K562 (cell line): Measurements from ENCODE around the gene CGGBP1. TPM values are rescaled to one million over a fixed set of nuclear protein-coding genes. Genes with fewer than 3 reads are reported as not detected.

Experiments
- ATAC-seq: fragments of 200-7000 bp; cut with Tn5 transposase; 3 replicates; pipeline ENCODE4 v1.9.1; 2020; ENCODE audit warnings: moderate library complexity
- BruUV-seq: library from RNA; stranded (reverse); fragments of 400-500 nt; replicated peaks from 2 replicates; lab custom pipeline; 2021; lab: Mats Ljungman, UMichigan
- CTCF ChIA-PET: fragments of 300-600 bp; formaldehyde crosslinking; extraction: SDS; loops from one replicate; lab custom pipeline; 2021; ENCODE audit warnings: low intra/inter-chr PET ratio; lab: Yijun Ruan, JAX
- POLR2A ChIA-PET: fragments of 300-600, 350-650 bp; sonication (Branson Sonifier 250); formaldehyde crosslinking; extraction: SDS; loops from one replicate; lab custom pipeline; 2021; ENCODE audit warnings: antibody characterized with exemption, inconsistent platforms; lab: Yijun Ruan, JAX
- DNase-seq, 4 experiments: peaks; one replicate each; pipeline versions ENCODE4 v3.0.0 to v3.0.0-alpha.2; 2011 to 2018; ENCODE audit warnings: low spot score in 3 of 4, mixed read lengths in 3 of 4; ENCODE audit errors: extremely low read depth in 1 of 4
- FAIRE-seq: peaks from 2 replicates; lab custom pipeline; 2011; peaks lifted over from hg19 to GRCh38; lab: Jason Lieb, UNC
- H2AFZ ChIP-seq: 2 replicates; pipeline ENCODE4 v1.6.0; 2011; ENCODE audit warnings: low read depth, low read length, control low read depth, inconsistent platforms
- H3K27ac ChIP-seq: fragments of 200-600 bp; 3 replicates; pipeline ENCODE4 v1.8.0; 2011; ENCODE audit warnings: low read depth, mild to moderate bottlenecking, control low read depth, inconsistent platforms, low read length, moderate library complexity, mixed read lengths; ENCODE audit errors: extremely low read depth
- H3K27me3 ChIP-seq, 2 experiments: fragments of 300-600 bp in 1 of 2; 2 replicates in 1 of 2; 3 replicates in 1 of 2; pipeline versions ENCODE4 v1.6.0 to v1.8.0; 2011; ENCODE audit warnings: inconsistent platforms in 2 of 2, low read length in 2 of 2, mild to moderate bottlenecking in 1 of 2, mixed read lengths in 1 of 2, moderate library complexity in 1 of 2; ENCODE audit not compliant: control insufficient read depth in 2 of 2, insufficient read depth in 2 of 2
- H3K36me3 ChIP-seq: fragments of 300-600 bp; 3 replicates; pipeline ENCODE4 v1.8.0; 2011; ENCODE audit warnings: mild to moderate bottlenecking, low read length, inconsistent platforms; ENCODE audit not compliant: control insufficient read depth, insufficient read depth
- H3K4me1 ChIP-seq, 2 experiments: fragments of 200-600 bp in 1 of 2; replicated peaks in 1 of 2; 2 replicates in 1 of 2; 3 replicates in 1 of 2; pipeline versions ENCODE4 v1.5.1 to v1.8.0; 2011; ENCODE audit warnings: inconsistent platforms in 2 of 2, low read length in 2 of 2, mild to moderate bottlenecking in 1 of 2, mixed read lengths in 1 of 2, moderate library complexity in 1 of 2; ENCODE audit not compliant: control insufficient read depth in 2 of 2, insufficient read depth in 2 of 2
- H3K4me2 ChIP-seq: 2 replicates; pipeline ENCODE4 v1.6.1; 2011; ENCODE audit warnings: low read length, control low read depth, inconsistent platforms, mixed read lengths; ENCODE audit not compliant: insufficient read depth
- H3K4me3 ChIP-seq: fragments of 200-600 bp; sonication (generic), shearing (Covaris generic); 2 replicates; pipeline ENCODE4 v1.5.1; 2016; ENCODE audit warnings: control low read depth, inconsistent platforms
- H3K79me2 ChIP-seq: fragments of 200-600 bp; 3 replicates; pipeline ENCODE4 v1.8.0; 2011; ENCODE audit warnings: low read length, inconsistent platforms; ENCODE audit not compliant: control insufficient read depth, insufficient read depth
- H3K9ac ChIP-seq, 2 experiments: 2 replicates each; pipeline versions ENCODE4 v1.6.0 to v1.6.1; 2011; ENCODE audit warnings: low read depth in 2 of 2, low read length in 2 of 2, control low read depth in 1 of 2, inconsistent platforms in 1 of 2, mild to moderate bottlenecking in 1 of 2, mixed read lengths in 1 of 2; ENCODE audit not compliant: insufficient read depth in 1 of 2
- H3K9me1 ChIP-seq: one replicate; pipeline ENCODE4 v1.6.0; 2011; ENCODE audit warnings: inconsistent platforms, mild to moderate bottlenecking, low read length, moderate library complexity; ENCODE audit not compliant: control insufficient read depth, insufficient read depth
- H3K9me3 ChIP-seq: replicated peaks from 2 replicates; pipeline ENCODE4 v1.5.1; 2011; ENCODE audit warnings: low read depth, low read length, inconsistent platforms; ENCODE audit not compliant: control insufficient read depth, insufficient read depth
- H4K20me1 ChIP-seq: replicated peaks from 2 replicates; pipeline ENCODE4 v1.6.1; 2011; ENCODE audit warnings: low read length, inconsistent platforms, mixed read lengths; ENCODE audit not compliant: control insufficient read depth, insufficient read depth
- BCL6 ChIP-seq: fragments of 250-450 bp; sonication (Bioruptor Pico); IDR thresholded peaks from 2 replicates; pipeline ENCODE4 v1.4.0; 2020
- ELK1 ChIP-seq: sonication (generic); formaldehyde crosslinking; IDR thresholded peaks from 2 replicates; pipeline ENCODE4 v1.8.1; 2022; ENCODE audit warnings: missing genetic modification reagents
- MTA3 ChIP-seq: fragments of 450-650 bp; formaldehyde crosslinking; IDR thresholded peaks from 2 replicates; pipeline ENCODE4 v1.6.1; 2017; ENCODE audit warnings: mild to moderate bottlenecking, borderline replicate concordance
- MYNN ChIP-seq, 2 experiments: sonication (generic); formaldehyde crosslinking in 1 of 2; IDR thresholded peaks; 2 replicates each; pipeline versions ENCODE4 v1.5.0 to v1.6.1; 2016 to 2020; ENCODE audit warnings: antibody characterized with exemption in 1 of 2, missing genetic modification reagents in 1 of 2
- NONO ChIP-seq, 2 experiments: fragments of 200-400 bp in 1 of 2; fragments of 450-650 bp in 1 of 2; formaldehyde crosslinking in 1 of 2; IDR thresholded peaks; 2 replicates each; pipeline ENCODE4 v1.6.1; 2017; ENCODE audit warnings: low read depth in 2 of 2, mild to moderate bottlenecking in 2 of 2, moderate library complexity in 2 of 2, low read length in 1 of 2
- RBM17 ChIP-seq: fragments of 200-400 bp; formaldehyde crosslinking; IDR thresholded peaks from 2 replicates; pipeline ENCODE4 v1.6.1; 2017; ENCODE audit warnings: low read depth, mild to moderate bottlenecking, low read length, borderline replicate concordance
- WGBS: fragments of 100-300 bp; shearing (Covaris generic); methylation state at CpG from one replicate; pipeline ENCODE4 v1.1.6; 2016; ENCODE audit warnings: low coverage, mixed read lengths; ENCODE audit not compliant: insufficient coverage; ENCODE audit errors: missing lambda C conversion rate; 5-methylcytosine and 5-hydroxymethylcytosine counted together
- in situ Hi-C: fragments of 300-500 bp; cut with MboI; formaldehyde crosslinking; loops from 4 replicates; pipeline ENCODE4 v1.15.0; 2018; ENCODE audit warnings: inconsistent platforms, mixed read lengths
- intact Hi-C: fragments of 100-400 bp; cut with micrococcal nuclease; formaldehyde crosslinking; loops from 2 replicates; pipeline ENCODE4 v1.14.2; 2022
- polyA plus RNA-seq, 8 experiments: library from polyadenylated mRNA; depleted of rRNA in 4 of 8; stranded (reverse) in 5 of 8; unstranded in 3 of 8; fragments of >200 nt; fragmentation: Nextera tagmentation in 2 of 8; fragmentation: Illumina TruSeq in 1 of 8; extraction: Ambion mirVana in 2 of 8; extraction: Trizol in 1 of 8; gene quantifications; 2 replicates each; pipeline versions ENCODE4 v1.2.1 to v1.2.3, GENCODE V29; 2011 to 2014; ENCODE audit warnings: inconsistent platforms in 1 of 8, missing spikeins in 1 of 8
- total RNA-seq, 7 experiments: library from RNA; depleted of rRNA in 6 of 7; stranded (reverse); fragments of >200 nt in 6 of 7; fragmentation: Illumina TruSeq in 2 of 7; extraction: Trizol in 2 of 7; gene quantifications; 2 replicates each; pipeline versions ENCODE4 v1.2.1 to v1.2.3, GENCODE V29; 2011 to 2021; ENCODE audit warnings: low replicate concordance in 1 of 7
- TF ChIP-seq, protein P1 (sequence below): IDR thresholded peaks from 2 replicates; pipeline ENCODE4 v1.6.1; 2016; ENCODE audit warnings: missing genetic modification characterization, missing compliant biosample characterization
- TF ChIP-seq, protein P2 (sequence below): fragments of 450-650 bp; formaldehyde crosslinking; IDR thresholded peaks from 2 replicates; pipeline ENCODE4 v1.4.0; 2022; ENCODE audit warnings: mild to moderate bottlenecking, moderate library complexity

CGGBP1 gene
- total and polyA plus RNA-seq, 9 of the 15 experiments (the other 6 are each of a cell fraction or from before 2014, with no cell fraction given) = 14.4 to 47.8 (median 37.8) TPM

DNA sequence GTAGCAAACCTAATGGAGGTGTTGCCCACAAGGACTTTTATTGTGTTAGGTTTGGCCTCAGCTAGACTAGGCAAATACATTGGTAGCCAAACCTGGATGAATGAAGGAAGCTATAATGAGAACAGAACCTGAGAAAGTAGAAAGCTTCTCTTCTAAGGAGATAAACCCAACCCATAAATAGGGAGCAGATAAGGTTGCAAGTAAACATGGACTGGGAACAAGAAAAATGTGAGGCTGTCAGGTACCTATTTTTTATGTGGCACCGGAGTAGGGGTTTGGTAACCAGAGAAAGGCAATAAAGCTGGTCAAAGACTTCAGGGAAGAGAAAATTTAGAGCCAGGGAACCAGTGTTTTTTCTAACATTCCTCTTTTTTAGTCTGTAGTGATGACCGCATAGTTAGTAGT, 25.3 kb upstream of the CGGBP1 start:
- no peak overlapping the region for H3K9ac ChIP-seq
- H3K9me1 ChIP-seq = no peaks in the 10 kb centered on the region
- peaks cover 0 to 10% of the 10 kb centered on the region in 2 experiments; a peak in 2 of 5 replicates for H3K4me1 ChIP-seq
- peak; percentile 54 for ATAC-seq
- H4K20me1 ChIP-seq = no peaks in the 10 kb centered on the region
- H3K36me3 ChIP-seq = peaks cover 17% of the 10 kb centered on the region; the same call in 1 of the 3 replicates
- H3K27ac ChIP-seq = no peak overlapping the region
- intact Hi-C loops (no loop called here), in situ Hi-C loops (no loop called here)
- no TSS peak for BruUV-seq
- ChIA-PET POLR2A (interaction anchor here (0.6 to 1.0 kb wide), 3 partner anchors 8 to 65 kb away, joined by 3 to 4 read pairs (median 3); partner anchors contain the start of gene C3orf38), CTCF (no interaction called here)
- TF ChIP-seq, protein P1, sequence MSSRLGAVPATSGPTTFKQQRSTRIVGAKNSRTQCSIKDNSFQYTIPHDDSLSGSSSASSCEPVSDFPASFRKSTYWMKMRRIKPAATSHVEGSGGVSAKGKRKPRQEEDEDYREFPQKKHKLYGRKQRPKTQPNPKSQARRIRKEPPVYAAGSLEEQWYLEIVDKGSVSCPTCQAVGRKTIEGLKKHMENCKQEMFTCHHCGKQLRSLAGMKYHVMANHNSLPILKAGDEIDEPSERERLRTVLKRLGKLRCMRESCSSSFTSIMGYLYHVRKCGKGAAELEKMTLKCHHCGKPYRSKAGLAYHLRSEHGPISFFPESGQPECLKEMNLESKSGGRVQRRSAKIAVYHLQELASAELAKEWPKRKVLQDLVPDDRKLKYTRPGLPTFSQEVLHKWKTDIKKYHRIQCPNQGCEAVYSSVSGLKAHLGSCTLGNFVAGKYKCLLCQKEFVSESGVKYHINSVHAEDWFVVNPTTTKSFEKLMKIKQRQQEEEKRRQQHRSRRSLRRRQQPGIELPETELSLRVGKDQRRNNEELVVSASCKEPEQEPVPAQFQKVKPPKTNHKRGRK (tag) = no peak
- TF ChIP-seq MYNN (IDR thresholded peaks at IDR 0.05) (peak; percentile 71; the same call in 1 of the 2 replicates), MYNN (CRISPR knock-in tag; IDR thresholded peaks at IDR 0.05) (no peak)
- H2AFZ ChIP-seq = no peak overlapping the region
- DNase-seq = peak in 1 of 4 experiments; percentile 6
- no peak overlapping the region for H3K4me2 ChIP-seq
- H3K27me3 ChIP-seq = no peaks in the 10 kb centered on the region
- no peak overlapping the region for H3K4me3 ChIP-seq
- H3K9me3 ChIP-seq = no peaks in the 10 kb centered on the region
- no peak for FAIRE-seq
- peaks cover 66% of the 10 kb centered on the region for H3K79me2 ChIP-seq
- 54% methylated on average over 2 of the region's 2 CpGs for WGBS

DNA sequence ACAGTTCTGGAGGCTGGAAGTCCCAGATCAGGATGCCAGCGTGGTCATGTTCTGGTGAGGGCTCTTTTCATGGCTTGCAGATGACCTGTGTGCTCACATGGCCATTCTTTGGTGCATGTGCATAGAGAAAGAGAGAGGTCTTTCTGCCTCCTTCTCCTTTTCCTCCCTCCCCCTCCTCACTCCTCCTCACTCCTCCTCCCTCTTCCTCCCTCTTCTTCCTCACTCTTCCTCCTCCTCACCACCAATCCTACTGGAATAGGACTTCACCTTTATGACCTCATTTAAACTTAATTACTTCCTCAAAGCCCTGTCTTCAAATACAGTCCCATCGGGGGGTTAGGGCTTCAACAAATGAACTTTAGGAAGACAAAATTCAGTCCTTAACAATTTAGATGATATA, 24.0 kb upstream of the CGGBP1 start:
- BruUV-seq = no TSS peak
- ATAC-seq (peak; percentile 33; the same call in 1 of the 3 replicates), FAIRE-seq (no peak), DNase-seq (no peak)
- peaks cover 0 to 10% of the 10 kb centered on the region in 2 experiments; a peak in 2 of 5 replicates for H3K4me1 ChIP-seq
- CTCF ChIA-PET = no interaction called here
- H3K27ac ChIP-seq = no peak overlapping the region
- no peaks in the 10 kb centered on the region for H4K20me1 ChIP-seq
- peaks cover 79% of the 10 kb centered on the region for H3K79me2 ChIP-seq
- no peak overlapping the region for H3K9ac ChIP-seq
- no peaks in the 10 kb centered on the region for H3K9me1 ChIP-seq
- H3K27me3 ChIP-seq = no peaks in the 10 kb centered on the region
- 53% methylated on average over 2 of the region's 2 CpGs for WGBS
- H3K9me3 ChIP-seq = no peaks in the 10 kb centered on the region
- POLR2A ChIA-PET = interaction anchor here (0.9 kb wide), 1 partner anchor 24 kb away, joined by 3 read pairs; the partner anchor contains the start of gene CGGBP1
- no peak overlapping the region for H3K4me2 ChIP-seq
- intact Hi-C loops (no loop called here), in situ Hi-C loops (no loop called here)
- H3K36me3 ChIP-seq = peaks cover 12% of the 10 kb centered on the region; the same call in 1 of the 3 replicates
- H2AFZ ChIP-seq = no peak overlapping the region
- no peak overlapping the region for H3K4me3 ChIP-seq
- TF ChIP-seq RBM17 (no peak), NONO (IDR thresholded peaks at IDR 0.05; ENCODE audit: low read depth in 2 of 2, low read length in 1 of 2) (no peak), BCL6 (no peak), MTA3 (no peak), ELK1 (no peak)
- TF ChIP-seq, protein P2, sequence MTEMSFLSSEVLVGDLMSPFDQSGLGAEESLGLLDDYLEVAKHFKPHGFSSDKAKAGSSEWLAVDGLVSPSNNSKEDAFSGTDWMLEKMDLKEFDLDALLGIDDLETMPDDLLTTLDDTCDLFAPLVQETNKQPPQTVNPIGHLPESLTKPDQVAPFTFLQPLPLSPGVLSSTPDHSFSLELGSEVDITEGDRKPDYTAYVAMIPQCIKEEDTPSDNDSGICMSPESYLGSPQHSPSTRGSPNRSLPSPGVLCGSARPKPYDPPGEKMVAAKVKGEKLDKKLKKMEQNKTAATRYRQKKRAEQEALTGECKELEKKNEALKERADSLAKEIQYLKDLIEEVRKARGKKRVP (CRISPR knock-in tag) = no peak
